Endothelial cell of umbilical vein (primary cell): ENCODE measurements around the gene MFAP4.

Experiments
- CTCF ChIP-seq, 2 donors: IDR thresholded peaks; 1 replicate in 1 of 2; 2 replicates in 1 of 2; pipeline ENCODE4 v1.5.1; 2011; ENCODE audit warnings: low read length in 2 of 2, mild to moderate bottlenecking in 2 of 2, moderate library complexity in 2 of 2, control low read depth in 1 of 2, inconsistent platforms in 1 of 2, low read depth in 1 of 2; ENCODE audit not compliant: insufficient read depth in 1 of 2; ENCODE audit errors: extremely low read depth in 1 of 2
- EZH2 ChIP-seq: IDR thresholded peaks from 2 replicates; pipeline ENCODE4 v1.6.1; 2012; ENCODE audit warnings: borderline replicate concordance, low read depth, mild to moderate bottlenecking, moderate library complexity, low read length, inconsistent platforms; ENCODE audit not compliant: severe bottlenecking
- FOS ChIP-seq: IDR thresholded peaks from 2 replicates; pipeline ENCODE4 v1.6.1; 2011; ENCODE audit warnings: mild to moderate bottlenecking, low read length, moderate library complexity, borderline replicate concordance; ENCODE audit not compliant: insufficient read depth
- GATA2 ChIP-seq: IDR thresholded peaks from 2 replicates; pipeline ENCODE4 v1.7.0; 2011; ENCODE audit warnings: low read depth, mild to moderate bottlenecking, moderate library complexity, mixed read lengths, low read length; ENCODE audit not compliant: insufficient read length, insufficient read depth
- MAX ChIP-seq: IDR thresholded peaks from 2 replicates; pipeline ENCODE4 v1.6.1; 2011; ENCODE audit not compliant: insufficient read depth, insufficient read length
- POLR2A ChIP-seq: IDR thresholded peaks from 2 replicates; pipeline ENCODE4 v1.6.1; 2012; ENCODE audit warnings: low read depth, mild to moderate bottlenecking, control low read depth, low read length
- POLR2AphosphoS5 ChIP-seq: IDR thresholded peaks from 2 replicates; pipeline ENCODE4 v1.6.1; 2012; ENCODE audit warnings: low read depth, mild to moderate bottlenecking, control low read depth, low read length, moderate library complexity; ENCODE audit not compliant: insufficient read depth

- TF ChIP-seq CTCF (IDR thresholded peaks at IDR 0.05; ENCODE audit: extremely low read depth in 1 of 2, insufficient read depth in 1 of 2, low read depth in 1 of 2, low read length in 2 of 2) (no peak), FOS (no peak), MAX (no peak), POLR2A (no peak), EZH2 (no peak), GATA2 (no peak), POLR2AphosphoS5 (no peak)
Observed at GRCh38 chr17:19344311-19345066, 42.5 kb downstream of the MFAP4 start.
